Measurements from ENCODE around the gene PROSER1.

The PROSER1 gene

GRCh38 chr13:38965281-38965680 lies 72.6 kb downstream of the PROSER1 start:
- TF ChIP-seq POLR2AphosphoS5 (IDR thresholded peaks at IDR 0.05; ENCODE audit: low read depth, low read length) (no peak), TAF1 (IDR thresholded peaks at IDR 0.05; ENCODE audit: borderline replicate concordance, insufficient read depth, low read length) (no peak), SIN3A (IDR thresholded peaks at IDR 0.05; ENCODE audit: borderline replicate concordance, insufficient read depth, low read length) (no peak), FOXP2 (optimal IDR thresholded peaks at IDR 0.05; ENCODE audit: borderline replicate concordance, extremely low read depth, extremely low read length, insufficient read depth) (no peak)
- TF ChIP-seq, protein P1, sequence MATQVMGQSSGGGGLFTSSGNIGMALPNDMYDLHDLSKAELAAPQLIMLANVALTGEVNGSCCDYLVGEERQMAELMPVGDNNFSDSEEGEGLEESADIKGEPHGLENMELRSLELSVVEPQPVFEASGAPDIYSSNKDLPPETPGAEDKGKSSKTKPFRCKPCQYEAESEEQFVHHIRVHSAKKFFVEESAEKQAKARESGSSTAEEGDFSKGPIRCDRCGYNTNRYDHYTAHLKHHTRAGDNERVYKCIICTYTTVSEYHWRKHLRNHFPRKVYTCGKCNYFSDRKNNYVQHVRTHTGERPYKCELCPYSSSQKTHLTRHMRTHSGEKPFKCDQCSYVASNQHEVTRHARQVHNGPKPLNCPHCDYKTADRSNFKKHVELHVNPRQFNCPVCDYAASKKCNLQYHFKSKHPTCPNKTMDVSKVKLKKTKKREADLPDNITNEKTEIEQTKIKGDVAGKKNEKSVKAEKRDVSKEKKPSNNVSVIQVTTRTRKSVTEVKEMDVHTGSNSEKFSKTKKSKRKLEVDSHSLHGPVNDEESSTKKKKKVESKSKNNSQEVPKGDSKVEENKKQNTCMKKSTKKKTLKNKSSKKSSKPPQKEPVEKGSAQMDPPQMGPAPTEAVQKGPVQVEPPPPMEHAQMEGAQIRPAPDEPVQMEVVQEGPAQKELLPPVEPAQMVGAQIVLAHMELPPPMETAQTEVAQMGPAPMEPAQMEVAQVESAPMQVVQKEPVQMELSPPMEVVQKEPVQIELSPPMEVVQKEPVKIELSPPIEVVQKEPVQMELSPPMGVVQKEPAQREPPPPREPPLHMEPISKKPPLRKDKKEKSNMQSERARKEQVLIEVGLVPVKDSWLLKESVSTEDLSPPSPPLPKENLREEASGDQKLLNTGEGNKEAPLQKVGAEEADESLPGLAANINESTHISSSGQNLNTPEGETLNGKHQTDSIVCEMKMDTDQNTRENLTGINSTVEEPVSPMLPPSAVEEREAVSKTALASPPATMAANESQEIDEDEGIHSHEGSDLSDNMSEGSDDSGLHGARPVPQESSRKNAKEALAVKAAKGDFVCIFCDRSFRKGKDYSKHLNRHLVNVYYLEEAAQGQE (IDR thresholded peaks at IDR 0.05; ENCODE audit: insufficient read depth in 1 of 2, low read depth in 2 of 2, low read length in 2 of 2) = no peak

DNA sequence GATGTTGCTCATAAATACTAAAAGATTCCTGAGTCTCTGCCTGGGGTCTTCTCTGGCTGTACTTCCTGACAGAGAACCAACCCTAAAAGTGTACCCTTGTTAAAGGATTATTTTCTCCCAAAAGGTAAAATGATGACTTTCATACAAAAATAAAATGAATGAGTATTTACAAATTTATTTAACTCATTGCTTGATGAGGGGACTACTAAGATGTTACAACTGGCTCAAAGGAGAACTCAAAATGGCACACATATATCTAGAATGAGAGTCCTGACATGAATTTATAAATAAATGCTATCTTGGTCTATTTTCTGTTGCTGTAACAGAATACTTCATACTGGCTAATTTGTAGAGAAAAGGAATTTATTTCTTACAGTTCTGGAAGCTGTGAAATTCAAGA lies 77.7 kb downstream of the PROSER1 start:
- TF ChIP-seq FOXP2 (optimal IDR thresholded peaks at IDR 0.05; ENCODE audit: borderline replicate concordance, extremely low read depth, extremely low read length, insufficient read depth) (no peak), SIN3A (IDR thresholded peaks at IDR 0.05; ENCODE audit: borderline replicate concordance, insufficient read depth, low read length) (no peak), TAF1 (IDR thresholded peaks at IDR 0.05; ENCODE audit: borderline replicate concordance, insufficient read depth, low read length) (no peak), POLR2AphosphoS5 (IDR thresholded peaks at IDR 0.05; ENCODE audit: low read depth, low read length) (no peak)
- TF ChIP-seq, protein P1 (IDR thresholded peaks at IDR 0.05; ENCODE audit: insufficient read depth in 1 of 2, low read depth in 2 of 2, low read length in 2 of 2) = no peak
